ENCODE results near the gene EEA1.

EEA1 gene

DNA sequence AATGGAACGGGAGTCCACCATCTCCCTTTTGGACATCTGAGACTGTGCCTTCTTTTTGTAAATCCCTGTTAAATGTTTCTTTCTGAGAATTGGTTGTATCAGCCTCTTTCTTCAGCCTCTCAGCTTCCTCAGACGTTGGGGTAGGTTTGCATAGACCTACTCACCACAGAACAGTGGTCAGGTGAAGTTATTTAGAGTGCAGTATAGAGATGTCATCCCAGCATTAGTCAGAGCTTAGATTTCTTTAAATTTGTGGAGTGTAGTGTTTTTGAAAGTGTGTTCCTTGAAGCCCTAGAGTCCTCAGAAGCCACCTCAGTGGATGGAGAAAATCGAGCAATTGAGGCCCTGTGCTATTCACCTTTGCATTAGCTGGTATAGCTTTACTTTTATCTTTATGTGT is 8.9 kb upstream of the EEA1 start:
- DNase-seq: no peak

DNA sequence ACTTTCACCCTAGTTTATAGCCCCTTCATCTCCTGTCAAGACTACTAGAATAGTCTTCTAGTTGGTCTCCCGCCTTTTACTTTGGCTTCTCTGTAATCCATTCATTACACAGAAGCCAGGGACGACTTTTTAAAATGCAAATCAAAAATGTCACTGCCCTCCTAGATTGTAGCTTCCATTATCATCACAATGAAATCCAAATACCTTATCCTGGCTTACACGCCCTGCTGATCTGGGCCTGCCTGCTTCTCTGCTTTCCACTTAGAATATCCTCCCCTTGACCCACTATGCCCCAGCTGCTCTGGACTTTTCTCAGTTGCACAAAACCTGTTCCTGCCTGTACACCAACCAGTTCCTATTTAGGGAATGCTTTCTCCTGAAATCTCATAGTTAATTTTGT is 4.5 kb upstream of the EEA1 start:
- DNase-seq: no peak

DNA sequence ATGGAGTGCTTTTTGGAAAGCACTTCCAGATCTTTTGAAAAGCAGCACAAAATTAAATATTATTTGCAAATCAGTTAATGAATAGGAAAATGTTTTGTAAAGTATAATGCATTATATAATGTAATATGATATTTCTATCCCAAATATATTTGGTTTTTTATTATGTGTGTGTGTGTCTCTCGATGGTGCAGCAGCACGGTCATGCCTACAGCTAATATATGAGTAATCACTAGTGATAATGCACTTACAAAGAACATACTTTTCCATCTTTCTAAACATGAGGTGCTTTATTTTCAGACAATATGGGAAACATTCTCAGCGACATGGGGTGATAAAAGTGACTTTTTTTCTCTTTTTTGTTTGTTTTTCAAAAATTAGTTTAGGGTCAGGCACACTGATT is 1.3 kb upstream of the EEA1 start:
- no peak for DNase-seq

GRCh38 chr12:92929983-92930382 is 888 bp upstream of the EEA1 start:
- DNase-seq: no peak

DNA sequence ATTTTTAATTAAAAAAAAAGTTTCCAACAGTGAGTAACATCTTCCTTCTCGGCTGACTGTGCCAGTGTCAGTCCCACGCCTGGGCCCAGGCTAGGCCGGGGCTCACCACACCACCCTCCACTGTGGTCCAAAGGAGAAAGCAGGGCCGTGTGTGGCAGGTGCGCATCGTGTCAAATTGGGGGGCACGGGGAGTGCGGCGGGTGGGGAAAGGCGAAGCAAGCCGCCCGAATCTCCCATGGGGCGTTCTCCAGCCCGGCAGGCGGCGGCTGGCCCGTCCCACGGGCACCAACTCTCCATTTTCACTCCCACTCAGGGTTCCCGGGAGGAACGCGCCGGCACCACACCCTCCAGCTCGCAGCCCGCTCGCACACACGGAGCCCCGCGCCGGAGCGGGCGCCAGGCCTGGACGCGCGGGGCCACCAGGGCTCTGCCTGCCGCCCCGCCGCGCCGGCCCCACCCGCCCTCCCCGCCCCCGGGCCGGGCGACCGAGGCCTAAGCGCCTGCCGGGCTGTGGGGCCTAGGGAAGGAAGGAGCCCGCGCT is 604 bp downstream of the EEA1 start:
- DNase-seq: no peak

GRCh38 chr12:92927436-92928281 is 1.4 kb downstream of the EEA1 start:
- DNase-seq: no peak

DNA sequence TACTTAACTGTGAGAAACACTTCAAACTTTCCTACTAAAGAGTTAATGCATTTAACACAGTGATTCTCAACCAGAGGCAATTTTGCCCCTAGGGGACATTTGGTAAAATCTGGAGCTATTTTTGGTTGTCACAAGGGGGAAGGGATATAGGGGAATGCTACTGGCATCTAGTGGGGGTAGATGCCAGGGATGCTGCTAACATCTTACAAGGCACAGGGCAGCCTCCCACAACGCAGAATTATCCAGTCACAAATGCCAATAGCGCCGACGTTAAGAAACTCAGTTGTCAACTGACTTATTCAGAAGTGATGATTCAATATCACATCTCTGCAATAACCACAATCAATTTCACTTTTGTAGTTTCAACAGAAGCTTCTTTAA is 2.0 kb downstream of the EEA1 start:
- DNase-seq: no peak

- no peak for DNase-seq
These were observed 2.5 kb downstream of the EEA1 start for GRCh38 chr12:92926549-92926948.

GRCh38 chr12:92921877-92922276 is 7.2 kb downstream of the EEA1 start:
- no peak for DNase-seq

GRCh38 chr12:92915365-92915764 is 13.7 kb downstream of the EEA1 start:
- no peak for DNase-seq

GRCh38 chr12:92914170-92914569 is 14.9 kb downstream of the EEA1 start:
- no peak for DNase-seq

DNA sequence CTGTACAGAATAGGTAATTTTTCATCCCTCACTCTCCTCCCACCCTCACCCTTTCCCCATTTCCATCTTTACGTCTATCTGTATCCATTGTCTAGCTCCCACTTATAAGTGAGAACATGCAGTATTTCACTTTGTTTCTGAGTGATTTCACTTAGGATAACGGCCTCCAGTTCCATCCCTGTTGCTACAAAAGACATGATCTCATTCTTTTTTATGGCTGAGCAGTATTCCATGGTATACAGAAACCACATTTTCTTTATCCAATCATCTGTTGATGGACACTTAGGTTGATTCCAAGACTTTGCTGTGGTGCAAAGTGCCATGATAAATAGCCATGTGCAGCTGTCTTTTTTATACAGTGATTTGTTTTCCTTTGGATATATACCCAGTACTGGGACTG is 16.4 kb downstream of the EEA1 start:
- DNase-seq: no peak

- no peak for DNase-seq
These were observed 17.0 kb downstream of the EEA1 start for GRCh38 chr12:92912052-92912451.

DNA sequence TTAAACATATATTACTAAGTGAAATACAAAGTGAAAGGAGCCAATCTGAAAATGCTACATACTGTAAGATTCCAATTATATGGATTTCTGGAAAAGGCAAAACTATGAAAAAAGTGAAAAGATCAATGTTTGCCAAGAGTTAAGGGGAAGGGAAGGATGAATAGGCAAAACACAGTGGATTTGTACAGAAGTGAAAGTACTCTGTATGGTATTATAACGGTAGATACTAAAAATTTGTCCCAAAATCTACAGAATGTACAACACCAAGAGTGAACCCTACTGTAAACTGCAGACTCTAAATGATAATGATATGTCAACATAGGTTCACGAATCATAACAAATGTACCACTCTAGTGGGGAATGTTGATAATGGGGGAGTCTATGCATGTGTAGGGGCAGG is 17.8 kb downstream of the EEA1 start:
- DNase-seq: no peak

- DNase-seq: no peak
These were observed 21.0 kb downstream of the EEA1 start for GRCh38 chr12:92908108-92908507.

GRCh38 chr12:92905811-92906554 is 23.1 kb downstream of the EEA1 start:
- no peak for DNase-seq

DNA sequence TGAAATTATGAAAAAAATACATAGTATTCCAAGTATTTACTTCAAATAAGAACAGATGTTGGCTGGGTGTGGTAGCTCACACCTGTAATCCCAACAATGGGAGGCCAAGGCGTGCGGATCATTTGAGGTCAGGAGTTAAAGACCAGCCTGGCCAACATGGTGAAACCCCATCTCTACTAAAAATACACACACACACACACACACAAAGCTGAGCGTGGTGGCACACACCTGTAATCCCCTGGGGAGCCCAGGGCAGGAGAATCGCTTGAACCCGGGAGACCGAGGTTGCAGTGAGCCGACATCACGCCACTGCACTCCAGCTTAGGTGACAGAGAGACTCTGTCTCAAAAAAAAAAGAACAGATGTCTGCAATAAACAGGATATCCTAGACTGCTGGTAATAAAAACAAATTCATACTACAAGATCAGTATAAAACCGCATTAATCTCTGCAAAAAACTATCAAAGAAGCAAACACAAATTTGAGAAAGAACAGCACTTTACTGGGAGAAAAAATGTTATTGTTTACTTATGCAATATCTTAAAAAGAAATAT is 23.8 kb downstream of the EEA1 start:
- no peak for DNase-seq

DNA sequence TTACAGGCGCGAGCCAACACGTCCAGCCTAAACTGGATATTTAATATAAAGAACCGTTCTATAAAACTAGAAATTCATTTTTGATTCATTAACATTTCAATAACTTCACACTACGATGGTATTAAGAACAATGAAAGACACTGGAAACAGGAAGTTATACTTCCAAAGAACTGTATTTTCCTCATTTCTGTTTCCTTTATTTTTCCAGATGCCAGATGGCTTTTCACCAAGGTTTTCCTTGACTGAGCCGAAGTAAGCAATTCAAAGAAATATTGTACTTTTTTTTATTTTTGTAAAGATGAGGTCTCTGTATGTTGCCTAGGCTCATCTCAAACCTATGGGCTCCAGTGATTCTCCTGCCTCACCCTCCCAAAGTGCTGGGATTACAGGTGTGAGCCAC is 28.2 kb downstream of the EEA1 start:
- DNase-seq: no peak

DNA sequence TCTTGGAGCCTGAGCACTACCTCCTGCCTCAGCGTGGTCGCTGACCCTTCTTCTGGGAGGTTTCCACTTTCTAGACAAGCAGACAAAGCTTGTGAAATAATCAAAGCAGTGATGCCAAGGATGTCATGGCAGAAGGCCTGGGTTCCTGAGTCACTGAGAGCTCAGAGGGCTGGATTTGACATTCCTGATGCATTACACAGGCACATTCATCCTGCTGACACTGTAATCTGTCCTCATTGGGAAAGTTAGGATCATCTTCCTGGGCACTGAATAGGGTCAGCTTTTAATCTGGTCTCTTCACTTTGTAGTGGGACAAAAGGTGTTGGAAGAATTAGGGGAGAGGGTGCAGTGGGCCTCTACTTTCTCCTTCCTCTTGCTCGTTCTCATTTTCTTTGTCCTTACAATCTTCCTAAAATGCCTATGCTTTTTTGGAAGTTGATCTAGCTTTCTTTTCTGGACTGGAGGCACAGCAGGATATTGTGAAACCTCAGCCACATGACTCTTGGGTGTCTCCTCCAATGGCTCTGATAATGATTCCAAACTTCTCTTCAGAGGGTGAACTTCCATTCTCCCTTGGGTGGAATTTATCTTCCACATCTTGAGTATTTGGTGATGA is 29.6 kb downstream of the EEA1 start:
- no peak for DNase-seq

- no peak for DNase-seq
These were observed 30.3 kb downstream of the EEA1 start for GRCh38 chr12:92898755-92899154.

DNA sequence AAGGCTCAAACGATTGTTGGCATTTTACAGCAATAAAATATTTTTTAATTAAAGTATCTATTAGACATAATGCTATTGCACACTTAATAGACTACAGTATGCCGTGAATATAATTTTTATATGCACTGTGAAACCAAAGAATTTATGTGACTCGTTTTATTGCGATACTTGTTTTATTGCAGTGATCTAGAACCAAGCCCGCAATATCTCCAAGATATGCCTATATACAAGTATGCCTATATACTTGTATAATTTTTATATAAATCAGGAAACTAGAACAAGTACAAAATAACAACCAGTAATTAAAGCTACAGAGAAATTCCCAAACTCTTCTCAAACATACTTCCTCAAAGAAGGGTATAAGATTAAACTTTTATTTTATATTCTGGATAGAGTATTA is 31.3 kb downstream of the EEA1 start:
- DNase-seq: no peak

GRCh38 chr12:92890601-92891106 is 38.4 kb downstream of the EEA1 start:
- DNase-seq: no peak

DNA sequence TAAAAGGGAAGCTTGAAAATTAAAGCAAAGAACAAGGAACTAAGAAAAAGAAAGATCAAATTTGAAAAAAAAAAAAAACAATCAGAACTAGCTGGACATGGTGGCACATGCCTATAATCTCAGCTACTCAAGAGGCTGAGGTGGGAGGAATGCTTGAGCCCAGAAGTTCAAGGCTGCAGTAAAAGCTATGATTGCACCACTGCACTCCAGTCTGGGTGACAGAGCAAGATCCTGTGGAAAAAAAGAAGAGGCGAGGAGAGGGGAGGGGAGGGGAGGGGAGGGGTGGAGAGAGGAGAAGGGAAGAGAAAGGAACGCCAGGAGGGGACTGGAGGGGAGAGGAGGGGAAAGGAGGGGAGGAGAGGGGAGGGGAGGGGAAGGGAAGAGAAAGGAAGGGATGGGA is 43.0 kb downstream of the EEA1 start:
- no peak for DNase-seq
